Prostate gland (tissue), 2 donors: ENCODE results near the gene PLAAT4. TPM values are rescaled to one million over a fixed set of nuclear protein-coding genes. Genes with fewer than 3 reads are reported as not detected.

Source experiments
- DNase-seq: peaks from one replicate; pipeline ENCODE4 v3.0.0-alpha.2; 2019; ENCODE audit warnings: low spot score
- H3K27ac ChIP-seq, 2 donors: fragments of 200-600 bp; sonication (generic); 2 replicates each; pipeline ENCODE4 v1.5.1; 2017 to 2019
- H3K27me3 ChIP-seq: fragments of 200-600 bp; sonication (generic); replicated peaks from 2 replicates; pipeline ENCODE4 v1.5.1; 2019; ENCODE audit not compliant: insufficient read depth
- H3K36me3 ChIP-seq, 2 donors: fragments of 200-600 bp; sonication (generic); 1 replicate in 1 of 2; 2 replicates in 1 of 2; pipeline versions ENCODE4 v1.5.1 to v1.8.1; 2017 to 2019
- H3K4me1 ChIP-seq: fragments of 200-600 bp; sonication (generic); replicated peaks from 2 replicates; pipeline ENCODE4 v1.5.1; 2019
- H3K4me3 ChIP-seq, 2 donors: fragments of 200-600 bp; sonication (generic); 2 replicates each; pipeline ENCODE4 v1.5.1; 2017 to 2019
- H3K9me3 ChIP-seq: fragments of 200-600 bp; sonication (generic); 2 replicates; pipeline ENCODE4 v1.5.1; 2017
- CTCF ChIP-seq, 4 experiments: fragments of 200-600 bp in 2 of 4; fragments of 450-650 bp in 2 of 4; sonication (generic) in 2 of 4; IDR thresholded peaks; 1 replicate in 3 of 4; 2 replicates in 1 of 4; pipeline ENCODE4 v1.5.1; 2016 to 2019; ENCODE audit warnings: antibody characterized with exemption in 4 of 4, mild to moderate bottlenecking in 2 of 4, moderate library complexity in 2 of 4
- POLR2A ChIP-seq: fragments of 450-650 bp; IDR thresholded peaks from one replicate; pipeline ENCODE4 v1.6.1; 2016; ENCODE audit warnings: antibody characterized with exemption, mild to moderate bottlenecking
- POLR2AphosphoS5 ChIP-seq: sonication (generic); formaldehyde crosslinking; IDR thresholded peaks from one replicate; pipeline ENCODE4 v1.6.1; 2017; ENCODE audit warnings: antibody characterized with exemption
- WGBS: methylation state at CpG from one replicate; pipeline ENCODE4 v1.1.5; 2018; 5-methylcytosine and 5-hydroxymethylcytosine counted together
- intact Hi-C: fragments of 100-400 bp; cut with DNase I; formaldehyde crosslinking; loops from one replicate; pipeline ENCODE4 v1.14.2; 2022
- total RNA-seq, 2 donors: library from RNA; depleted of rRNA; stranded (reverse); fragments of >200 nt; gene quantifications; one replicate each; pipeline ENCODE4 v1.1.0, GENCODE V29; 2016

PLAAT4 gene
- total RNA-seq, 2 donors from 2014 or later, result 47.6 to 50.8 TPM

GRCh38 chr11:63499874-63500273, 36.7 kb upstream of the PLAAT4 start:
- intact Hi-C loops, result no loop called here
- DNase-seq, result no peak
- WGBS, result 81% methylated on average over 4 of the region's 4 CpGs
- Histone ChIP-seq H3K4me1 (no peaks in the 10 kb centered on the region), H3K36me3 (no peaks in the 10 kb centered on the region), H3K9me3 (no peaks in the 10 kb centered on the region), H3K27me3 (no peaks in the 10 kb centered on the region), H3K27ac (no peak overlapping the region), H3K4me3 (no peak overlapping the region)
- no peak for TF ChIP-seq POLR2A
- TF ChIP-seq CTCF (IDR thresholded peaks at IDR 0.05), result no peak
- TF ChIP-seq POLR2AphosphoS5, result no peak

DNA sequence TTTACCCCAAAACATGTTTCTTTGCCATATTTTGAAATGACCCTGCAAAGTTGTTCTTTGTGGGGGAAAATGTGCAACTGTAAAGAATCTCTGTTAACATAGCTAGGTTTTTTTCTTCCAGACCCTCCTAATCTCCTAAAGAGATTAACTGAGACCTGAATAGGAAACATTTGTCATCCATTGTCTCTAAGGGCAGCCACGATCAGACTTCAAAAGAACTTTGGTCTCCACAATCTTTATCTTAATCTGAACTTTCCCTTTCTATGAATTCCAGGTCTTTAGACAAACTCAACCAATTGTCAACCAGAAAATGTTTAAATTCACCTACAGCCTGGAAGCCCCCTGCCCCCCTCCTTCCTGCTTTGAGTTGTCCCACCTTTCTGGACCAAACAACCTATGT, 35.4 kb upstream of the PLAAT4 start:
- Histone ChIP-seq H3K9me3 (no peaks in the 10 kb centered on the region), H3K4me1 (no peaks in the 10 kb centered on the region), H3K27me3 (no peaks in the 10 kb centered on the region), H3K4me3 (no peak overlapping the region), H3K36me3 (no peaks in the 10 kb centered on the region), H3K27ac (no peak overlapping the region)
- 63% methylated on average over 1 of the region's 1 CpG for WGBS
- DNase-seq, result no peak
- intact Hi-C loops, result no loop called here
- TF ChIP-seq POLR2A, result no peak
- no peak for TF ChIP-seq POLR2AphosphoS5
- no peak for TF ChIP-seq CTCF (IDR thresholded peaks at IDR 0.05)

- 50% methylated on average over 2 of the region's 2 CpGs for WGBS
- no peaks in the 10 kb centered on the region for H3K36me3 ChIP-seq
- intact Hi-C loops, result no loop called here
- TF ChIP-seq POLR2A (no peak), CTCF (IDR thresholded peaks at IDR 0.05) (no peak), POLR2AphosphoS5 (no peak)
- no peaks in the 10 kb centered on the region for H3K9me3 ChIP-seq
- H3K4me1 ChIP-seq, result no peaks in the 10 kb centered on the region
- DNase-seq, result no peak
- no peak overlapping the region for H3K4me3 ChIP-seq
- H3K27ac ChIP-seq, result no peak overlapping the region
- H3K27me3 ChIP-seq, result no peaks in the 10 kb centered on the region
Measured at GRCh38 chr11:63502252-63502820, 34.3 kb upstream of the PLAAT4 start.

- H3K4me1 ChIP-seq, result no peaks in the 10 kb centered on the region
- H3K27ac ChIP-seq, result no peak overlapping the region
- no peak for TF ChIP-seq POLR2A
- no peak for TF ChIP-seq CTCF (IDR thresholded peaks at IDR 0.05)
- TF ChIP-seq POLR2AphosphoS5, result no peak
Measured at GRCh38 chr11:63503492-63503891, 33.1 kb upstream of the PLAAT4 start.

DNA sequence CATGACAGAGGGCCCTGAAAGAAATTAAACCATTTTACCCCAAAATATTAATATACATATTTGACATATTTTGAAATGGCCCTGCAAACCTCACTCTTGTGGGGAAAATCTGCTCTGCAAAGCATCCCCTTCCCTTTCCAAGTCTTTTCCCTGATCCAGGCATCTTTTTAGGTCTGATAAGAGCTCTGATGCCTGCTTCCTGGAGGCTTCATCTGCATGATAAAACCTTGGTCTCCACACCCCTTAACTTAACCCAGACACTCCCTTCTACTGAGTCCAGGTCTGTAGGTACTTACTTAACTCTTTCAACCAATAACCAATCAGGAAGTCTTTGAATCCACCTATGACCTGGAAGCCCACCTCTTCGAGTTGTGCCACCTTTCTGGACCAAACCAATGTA, 32.6 kb upstream of the PLAAT4 start:
- no peak overlapping the region for H3K4me3 ChIP-seq
- no peak overlapping the region for H3K27ac ChIP-seq
- no peaks in the 10 kb centered on the region for H3K9me3 ChIP-seq
- intact Hi-C loops, result no loop called here
- H3K27me3 ChIP-seq, result no peaks in the 10 kb centered on the region
- no peak for DNase-seq
- no peaks in the 10 kb centered on the region for H3K36me3 ChIP-seq
- H3K4me1 ChIP-seq, result no peaks in the 10 kb centered on the region
- TF ChIP-seq POLR2A, result no peak
- TF ChIP-seq CTCF (IDR thresholded peaks at IDR 0.05), result no peak
- no peak for TF ChIP-seq POLR2AphosphoS5
- WGBS, result 90% methylated on average over 1 of the region's 1 CpG

More at GRCh38 chr11:63503492-63503891, 33.1 kb upstream of the PLAAT4 start:
- DNase-seq, result no peak
- Histone ChIP-seq H3K4me3 (no peak overlapping the region), H3K27me3 (no peaks in the 10 kb centered on the region), H3K36me3 (no peaks in the 10 kb centered on the region), H3K9me3 (no peaks in the 10 kb centered on the region)
- WGBS, result 74% methylated on average over 6 of the region's 6 CpGs
- intact Hi-C loops, result no loop called here
